NCI-H2171 treated with DMSO at 0.1 percent for 48 hours (cell line): ENCODE data around the gene SUMO4.
A peak's percentile ranks its signal among the peaks of the same experiment; 100 is the strongest.

Experiments used
- DNase-seq: peaks from one replicate; lab custom pipeline; 2025; lab: John Stamatoyannopoulos, UW

Gene SUMO4

DNA sequence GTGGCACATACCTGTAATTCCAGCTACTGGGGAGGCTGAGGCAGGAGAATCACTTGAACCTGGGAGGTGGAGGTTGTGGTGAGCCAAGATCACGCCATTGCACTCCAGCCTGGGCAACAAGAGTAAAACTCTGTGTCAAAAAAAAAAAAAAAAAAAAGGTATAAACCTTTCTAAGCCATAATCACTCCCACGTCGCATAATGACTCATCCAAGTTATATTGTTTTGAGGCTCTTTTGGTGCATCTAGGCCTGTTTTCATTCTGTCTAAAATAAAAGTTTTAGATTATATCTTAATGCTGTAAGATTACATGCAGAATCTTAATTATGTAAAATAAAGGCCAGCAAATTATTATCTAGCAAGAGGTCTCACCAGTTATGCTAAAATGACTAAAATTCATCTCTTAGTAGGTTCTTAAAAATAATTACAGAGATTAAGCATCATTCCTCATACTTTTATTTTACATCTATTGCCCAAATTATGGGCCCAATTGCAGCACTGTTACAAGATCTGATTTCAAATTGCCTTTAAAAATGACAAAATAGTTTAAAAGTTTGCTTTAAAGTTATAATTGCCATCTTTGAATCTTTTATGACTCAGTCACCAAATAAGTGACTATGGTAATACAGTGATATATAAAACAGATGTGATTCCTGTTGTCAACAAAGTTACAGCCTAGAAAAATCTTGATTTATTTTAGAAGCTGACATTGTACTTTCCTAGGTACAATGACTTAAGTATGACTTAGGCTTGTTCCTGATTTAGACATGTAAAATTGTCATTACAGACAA lies 10.4 kb upstream of the SUMO4 start:
- no peak for DNase-seq

DNA sequence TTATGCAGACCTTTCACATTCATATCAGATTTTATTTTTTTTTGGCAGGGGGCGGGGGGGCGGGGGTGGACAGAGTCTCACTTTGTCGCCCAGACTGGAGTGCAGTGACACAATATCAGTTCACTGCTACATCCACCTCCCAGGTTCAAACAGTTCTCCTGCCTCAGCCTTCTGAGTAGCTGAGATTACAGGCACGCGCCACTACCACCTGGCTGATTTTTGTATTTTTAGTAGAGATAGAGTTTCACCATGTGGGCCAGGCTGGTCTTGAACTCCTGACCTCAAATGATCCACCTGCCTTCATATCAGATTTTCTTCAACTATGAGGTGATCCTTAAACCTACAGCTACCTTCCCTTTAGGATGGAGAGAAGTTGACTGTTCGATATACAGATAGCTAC lies 8.0 kb upstream of the SUMO4 start:
- peak; percentile 15 for DNase-seq

DNA sequence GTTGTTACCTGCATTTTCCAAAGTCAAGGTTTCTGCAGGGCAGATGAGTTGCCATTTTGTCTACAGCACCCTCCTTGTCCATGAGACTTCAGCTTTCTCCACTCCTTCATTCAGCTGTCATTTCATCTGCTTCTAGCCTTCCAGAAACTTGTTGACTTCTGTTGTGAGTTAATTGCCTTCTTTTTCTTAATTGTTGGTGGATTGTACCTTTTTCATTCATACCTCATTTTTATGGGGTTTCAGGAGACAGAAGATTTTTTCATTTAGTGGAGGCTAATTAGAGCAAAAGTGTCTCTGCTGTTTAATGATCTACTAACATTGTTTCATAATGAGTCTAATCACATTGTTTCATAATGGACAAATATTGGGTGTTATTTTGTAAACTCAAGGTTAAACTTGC lies 7.5 kb upstream of the SUMO4 start:
- no peak for DNase-seq

GRCh38 chr6:149393002-149393679 lies 6.9 kb upstream of the SUMO4 start:
- peak; percentile 19 for DNase-seq

DNA sequence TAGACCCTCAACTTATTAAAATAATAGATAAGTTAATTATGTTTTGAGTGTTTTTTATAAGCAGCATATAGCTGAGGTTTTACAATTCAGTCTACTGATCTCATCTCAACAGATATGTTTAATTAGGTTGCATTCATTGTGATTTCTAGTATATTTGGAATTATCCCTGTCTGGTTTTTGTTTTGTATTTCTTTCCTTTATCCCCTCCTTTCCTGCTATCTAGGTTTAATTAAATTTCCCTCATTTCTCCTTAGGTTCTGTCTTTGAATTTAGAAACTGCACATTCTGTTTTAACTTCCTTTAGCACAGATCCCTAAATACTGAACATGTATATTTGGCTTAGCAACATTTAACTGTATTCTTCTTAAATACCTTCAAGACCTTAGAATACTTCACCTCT lies 4.9 kb upstream of the SUMO4 start:
- DNase-seq = no peak

DNA sequence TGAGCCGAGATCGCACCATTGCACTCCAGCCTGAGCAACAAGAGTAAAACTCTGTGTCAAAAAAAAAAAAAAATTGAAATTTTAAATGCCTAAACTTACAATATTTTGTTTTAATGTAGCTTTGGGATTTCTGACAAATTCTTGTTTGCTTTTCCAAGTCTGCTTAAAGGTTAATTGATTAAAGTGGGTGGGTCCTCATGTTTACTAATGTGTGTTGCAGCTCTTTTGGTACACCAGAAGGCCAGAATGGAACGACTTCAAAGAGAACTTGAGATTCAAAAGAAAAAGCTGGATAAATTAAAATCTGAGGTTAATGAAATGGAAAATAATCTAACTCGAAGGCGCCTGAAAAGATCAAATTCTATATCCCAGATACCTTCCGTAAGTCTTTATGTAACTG lies 2.7 kb upstream of the SUMO4 start:
- DNase-seq = no peak

- peak; percentile 21 for DNase-seq
Observed at GRCh38 chr6:149403534-149403933, 3.5 kb downstream of the SUMO4 start.

GRCh38 chr6:149405823-149406765 lies 6.0 kb downstream of the SUMO4 start:
- DNase-seq = no peak

DNA sequence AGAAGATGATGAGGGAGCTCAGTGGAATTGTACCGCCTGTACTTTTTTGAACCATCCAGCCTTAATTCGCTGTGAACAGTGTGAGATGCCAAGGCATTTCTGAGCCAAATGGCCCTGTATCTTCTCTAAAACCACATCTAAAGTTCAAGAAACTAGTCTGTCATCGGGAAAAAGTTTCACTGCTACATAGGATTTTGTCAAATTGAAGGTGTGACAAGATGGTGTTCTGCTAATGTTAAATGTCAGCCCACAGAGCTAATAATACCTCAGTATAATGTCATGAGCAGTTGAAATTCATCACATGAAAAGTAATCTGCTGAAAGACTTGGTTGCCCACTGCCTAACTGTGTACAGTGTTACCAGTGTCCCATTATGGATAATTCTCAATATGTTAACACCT lies 9.6 kb downstream of the SUMO4 start:
- DNase-seq = no peak

- DNase-seq = no peak
Observed at GRCh38 chr6:149410557-149410956, 10.5 kb downstream of the SUMO4 start.

- DNase-seq = no peak
Observed at GRCh38 chr6:149414009-149414408, 13.9 kb downstream of the SUMO4 start.

- DNase-seq = no peak
Observed at GRCh38 chr6:149414821-149415220, 14.8 kb downstream of the SUMO4 start.

DNA sequence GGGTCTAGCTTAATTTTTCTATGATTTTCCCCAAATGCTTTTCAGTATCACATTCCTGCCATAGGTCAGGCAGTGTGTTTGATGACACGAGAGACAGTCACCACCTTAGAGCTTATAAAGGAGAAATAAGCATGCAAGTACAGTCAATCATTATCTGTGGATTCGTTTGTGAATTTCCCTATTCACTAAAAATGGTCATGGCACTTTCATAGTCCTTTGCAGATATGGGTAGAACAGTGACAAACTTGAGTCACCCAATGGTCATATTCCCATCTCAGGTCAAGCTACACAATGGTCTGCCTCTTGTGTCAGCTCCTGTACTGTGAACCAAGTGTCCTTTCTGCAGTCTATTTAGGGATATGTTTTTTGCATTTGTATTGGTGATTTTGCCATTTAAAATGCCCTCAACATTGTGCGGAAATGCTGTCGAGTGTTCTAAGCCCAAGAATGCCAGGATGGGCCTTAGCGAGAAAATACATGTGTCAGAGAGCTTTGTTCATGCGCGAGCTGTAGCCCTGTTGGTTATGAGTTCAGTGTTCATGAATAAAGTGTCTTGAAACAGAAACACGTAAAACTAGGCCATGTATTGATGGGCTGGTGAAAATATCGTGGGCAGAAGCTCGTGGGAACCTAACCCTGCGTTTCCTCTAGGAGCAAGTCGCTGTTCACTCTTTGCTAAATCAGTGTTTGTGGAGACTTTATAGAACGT lies 19.8 kb downstream of the SUMO4 start:
- DNase-seq = no peak

GRCh38 chr6:149421132-149421531 lies 21.1 kb downstream of the SUMO4 start:
- DNase-seq = no peak

GRCh38 chr6:149422581-149422980 lies 22.5 kb downstream of the SUMO4 start:
- no peak for DNase-seq

DNA sequence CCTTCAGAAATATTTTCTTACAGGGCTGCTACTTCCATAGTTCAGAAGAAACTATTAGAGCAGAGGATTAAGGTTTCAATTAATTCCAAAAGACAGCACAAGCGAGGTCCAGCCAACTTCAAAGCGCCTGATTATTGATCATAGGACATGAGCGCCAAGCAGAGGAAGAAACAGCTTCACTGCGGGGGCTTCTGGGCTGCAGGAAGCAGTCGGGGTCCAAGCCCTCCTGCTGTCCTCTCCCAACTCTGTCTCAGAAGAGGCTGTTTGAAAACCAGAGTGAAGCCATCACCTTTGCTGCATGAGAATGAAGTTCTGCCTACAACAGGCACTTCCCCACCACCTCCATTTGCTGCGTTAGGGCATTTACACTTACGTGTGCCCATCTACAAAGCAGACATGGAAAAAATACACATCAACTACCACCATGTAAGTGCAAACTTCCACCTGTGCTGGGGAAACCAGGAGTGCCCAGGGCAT lies 23.9 kb downstream of the SUMO4 start:
- no peak for DNase-seq

DNA sequence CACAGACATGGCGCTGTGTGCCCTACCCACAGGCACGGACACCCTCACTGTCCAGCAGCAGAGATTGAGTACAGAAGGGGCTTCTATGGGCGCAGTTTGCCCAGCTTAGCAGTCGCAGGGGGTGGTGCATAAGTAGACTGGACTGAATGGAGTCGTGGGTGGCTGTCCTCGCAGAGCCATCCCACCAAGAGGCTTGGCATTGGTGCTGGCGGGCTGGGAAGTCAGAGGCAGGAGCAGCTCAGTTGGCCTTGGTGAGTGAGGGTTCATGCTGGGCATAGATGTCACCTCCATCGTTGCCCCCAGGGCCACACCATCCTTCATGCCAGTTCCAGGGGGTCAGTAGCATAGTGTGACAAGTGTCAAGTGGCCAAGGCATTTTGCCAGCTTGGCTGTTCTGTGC lies 25.2 kb downstream of the SUMO4 start:
- DNase-seq = no peak

DNA sequence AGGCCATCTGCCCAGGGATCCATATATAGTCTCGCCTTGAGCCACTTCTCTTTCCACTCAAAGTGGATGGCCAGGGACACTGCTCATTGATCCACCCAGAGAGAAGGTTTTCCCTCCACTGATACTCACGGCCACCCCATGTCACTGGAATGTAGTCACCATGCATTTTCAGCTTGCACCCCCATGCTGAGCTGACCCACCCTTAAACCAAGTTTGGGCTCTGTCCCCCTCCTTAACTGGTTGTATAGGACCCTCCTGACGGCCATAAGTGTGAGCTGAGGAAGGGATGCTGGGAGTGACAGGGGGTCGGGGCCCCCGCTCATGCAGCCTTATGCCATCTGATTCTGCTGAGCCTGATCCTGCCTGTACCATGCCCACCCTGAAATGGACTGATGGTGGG lies 25.7 kb downstream of the SUMO4 start:
- DNase-seq = no peak

DNA sequence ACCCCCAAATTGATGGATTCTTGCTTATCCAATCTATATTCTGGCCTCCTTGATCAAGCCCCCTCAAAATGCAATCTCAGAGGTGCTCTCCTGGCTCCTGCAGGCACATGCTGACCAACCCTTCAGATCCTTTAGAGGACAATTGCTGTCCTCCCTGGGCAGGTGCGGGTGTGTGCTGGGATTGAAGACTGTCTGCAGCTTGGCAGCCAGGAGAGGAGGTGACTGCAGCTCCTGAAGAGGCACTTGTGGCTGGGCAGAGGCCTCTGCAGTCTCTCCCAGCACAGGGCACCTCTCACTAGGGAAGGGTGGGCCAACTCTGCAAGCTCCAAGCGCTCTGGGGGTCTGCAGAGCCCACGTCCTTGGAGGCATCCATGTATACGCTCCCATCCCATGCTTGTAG lies 28.5 kb downstream of the SUMO4 start:
- DNase-seq = no peak

DNA sequence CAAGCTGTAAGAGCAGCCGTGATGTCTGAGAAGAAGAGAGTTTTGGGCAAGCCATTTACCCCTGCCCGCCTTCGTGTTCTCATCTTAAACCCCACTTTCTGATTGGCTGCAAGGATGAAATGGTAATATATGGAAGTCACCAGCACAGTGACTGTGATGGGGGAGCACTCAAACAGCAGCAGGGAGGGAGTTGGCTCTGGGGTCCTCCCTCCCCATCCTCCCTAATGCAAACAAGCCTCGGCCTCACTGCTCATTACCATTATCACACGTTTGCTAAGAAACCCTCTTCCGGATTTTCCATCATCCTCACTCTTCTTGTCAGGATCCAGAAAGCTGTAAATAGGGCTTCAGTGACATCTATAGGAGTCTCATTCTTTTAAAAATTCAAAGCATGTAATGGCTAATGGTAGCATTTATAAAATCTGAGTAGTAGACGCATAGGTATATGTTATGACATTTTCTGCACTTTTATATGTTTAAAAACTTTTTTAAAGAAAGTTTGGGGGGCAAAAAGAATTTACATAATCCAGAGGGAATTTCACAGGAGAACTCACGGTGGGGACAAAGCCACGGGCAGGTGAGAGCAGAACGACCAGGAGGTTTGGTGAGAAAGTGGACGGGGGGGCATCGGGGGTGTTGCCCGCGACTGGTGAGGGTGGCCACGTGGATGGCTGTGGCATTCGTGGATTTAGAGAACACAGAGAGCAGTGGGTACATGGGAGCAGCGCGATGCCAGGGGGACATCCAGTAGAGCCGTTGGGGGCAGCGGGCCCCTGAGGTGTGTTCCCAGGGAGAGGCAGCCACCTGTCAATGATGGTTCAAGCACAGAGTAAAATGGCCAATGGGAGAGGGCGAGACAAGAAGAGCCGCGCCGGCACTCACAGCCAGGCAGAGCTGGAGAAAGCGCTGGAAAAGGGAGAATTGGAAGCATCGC lies 29.6 kb downstream of the SUMO4 start:
- DNase-seq = no peak
